ENCODE data around the gene SORCS2. TPM values are rescaled to one million over a fixed set of nuclear protein-coding genes. Genes with fewer than 3 reads are reported as not detected.

Gene SORCS2
- total RNA-seq, 1 experiment from 2014 or later, result 0.15 TPM

DNA sequence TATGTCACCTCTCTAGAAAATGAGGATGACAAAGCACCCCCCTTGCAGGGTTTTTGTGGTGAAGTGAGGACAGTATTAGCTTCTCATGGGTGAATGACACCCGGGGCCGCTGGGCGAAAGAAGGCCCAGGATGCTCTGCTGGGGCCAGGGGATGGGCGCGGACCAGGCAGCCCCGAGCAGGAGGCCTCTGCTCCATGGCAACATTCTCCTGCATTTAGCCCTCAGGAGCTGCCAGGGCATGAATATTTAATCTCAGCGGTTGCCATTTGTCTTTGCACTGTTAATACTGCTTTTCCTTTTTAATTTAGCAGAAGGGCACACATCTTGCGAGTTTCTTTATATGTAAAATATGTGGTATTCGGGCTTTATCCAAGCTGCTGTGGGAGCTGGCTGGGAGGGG is 272.7 kb downstream of the SORCS2 start:
- no TSS peak for BruUV-seq (replicated peaks)
- TF ChIP-seq CTCF (IDR thresholded peaks at IDR 0.05) (no peak), TCF7L2 (IDR thresholded peaks at IDR 0.05; ENCODE audit: low read depth, low read length) (no peak), POLR2AphosphoS5 (IDR thresholded peaks at IDR 0.05; ENCODE audit: low read depth, low read length) (no peak), SIN3A (IDR thresholded peaks at IDR 0.05; ENCODE audit: borderline replicate concordance, insufficient read depth, low read depth, low read length) (no peak)
- TF ChIP-seq, protein P1, sequence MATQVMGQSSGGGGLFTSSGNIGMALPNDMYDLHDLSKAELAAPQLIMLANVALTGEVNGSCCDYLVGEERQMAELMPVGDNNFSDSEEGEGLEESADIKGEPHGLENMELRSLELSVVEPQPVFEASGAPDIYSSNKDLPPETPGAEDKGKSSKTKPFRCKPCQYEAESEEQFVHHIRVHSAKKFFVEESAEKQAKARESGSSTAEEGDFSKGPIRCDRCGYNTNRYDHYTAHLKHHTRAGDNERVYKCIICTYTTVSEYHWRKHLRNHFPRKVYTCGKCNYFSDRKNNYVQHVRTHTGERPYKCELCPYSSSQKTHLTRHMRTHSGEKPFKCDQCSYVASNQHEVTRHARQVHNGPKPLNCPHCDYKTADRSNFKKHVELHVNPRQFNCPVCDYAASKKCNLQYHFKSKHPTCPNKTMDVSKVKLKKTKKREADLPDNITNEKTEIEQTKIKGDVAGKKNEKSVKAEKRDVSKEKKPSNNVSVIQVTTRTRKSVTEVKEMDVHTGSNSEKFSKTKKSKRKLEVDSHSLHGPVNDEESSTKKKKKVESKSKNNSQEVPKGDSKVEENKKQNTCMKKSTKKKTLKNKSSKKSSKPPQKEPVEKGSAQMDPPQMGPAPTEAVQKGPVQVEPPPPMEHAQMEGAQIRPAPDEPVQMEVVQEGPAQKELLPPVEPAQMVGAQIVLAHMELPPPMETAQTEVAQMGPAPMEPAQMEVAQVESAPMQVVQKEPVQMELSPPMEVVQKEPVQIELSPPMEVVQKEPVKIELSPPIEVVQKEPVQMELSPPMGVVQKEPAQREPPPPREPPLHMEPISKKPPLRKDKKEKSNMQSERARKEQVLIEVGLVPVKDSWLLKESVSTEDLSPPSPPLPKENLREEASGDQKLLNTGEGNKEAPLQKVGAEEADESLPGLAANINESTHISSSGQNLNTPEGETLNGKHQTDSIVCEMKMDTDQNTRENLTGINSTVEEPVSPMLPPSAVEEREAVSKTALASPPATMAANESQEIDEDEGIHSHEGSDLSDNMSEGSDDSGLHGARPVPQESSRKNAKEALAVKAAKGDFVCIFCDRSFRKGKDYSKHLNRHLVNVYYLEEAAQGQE (IDR thresholded peaks at IDR 0.05; ENCODE audit: insufficient read depth in 1 of 2, low read depth in 2 of 2, low read length in 1 of 2), result no peak

GRCh38 chr4:7466215-7466614 is 273.9 kb downstream of the SORCS2 start:
- Histone ChIP-seq H3K4me1 (ENCODE audit: control insufficient read depth, insufficient read depth, low read length) (no peaks in the 10 kb centered on the region), H3K4me3 (ENCODE audit: low read depth in 2 of 2, low read length in 2 of 2) (no peak overlapping the region), H3K27me3 (ENCODE audit: control insufficient read depth, insufficient read depth, low read length) (no peaks in the 10 kb centered on the region), H3K36me3 (ENCODE audit: control insufficient read depth, insufficient read depth, low read length) (no peaks in the 10 kb centered on the region), H3K9me3 (ENCODE audit: control insufficient read depth, insufficient read depth, low read depth, low read length) (no peaks in the 10 kb centered on the region), H3K27ac (ENCODE audit: low read length) (no peak overlapping the region)
- TF ChIP-seq SIN3A (IDR thresholded peaks at IDR 0.05; ENCODE audit: borderline replicate concordance, insufficient read depth, low read depth, low read length) (no peak), TCF7L2 (IDR thresholded peaks at IDR 0.05; ENCODE audit: low read depth, low read length) (no peak), POLR2AphosphoS5 (IDR thresholded peaks at IDR 0.05; ENCODE audit: low read depth, low read length) (no peak), CTCF (IDR thresholded peaks at IDR 0.05) (no peak)
- TF ChIP-seq, protein P1 (IDR thresholded peaks at IDR 0.05; ENCODE audit: insufficient read depth in 1 of 2, low read depth in 2 of 2, low read length in 1 of 2), result no peak
- ATAC-seq (no peak), DNase-seq (ENCODE audit: low read depth, low spot score) (no peak)
- intact Hi-C loops (cut with micrococcal nuclease; ENCODE audit: unreplicated experiment), result no loop called here
- in situ Hi-C loops (cut with HindIII; ENCODE audit: low pct_unique_long_range_greater_than_20kb, low sequenced_read_pairs), result no loop called here
- no TSS peak for BruUV-seq (replicated peaks)
- ChIA-PET POLR2A (no interaction called here), CTCF (no interaction called here)

More for the DNA sequence above, 272.7 kb downstream of the SORCS2 start:
- ChIA-PET CTCF (no interaction called here), POLR2A (no interaction called here)
- Histone ChIP-seq H3K9me3 (ENCODE audit: control insufficient read depth, insufficient read depth, low read depth, low read length) (no peaks in the 10 kb centered on the region), H3K4me1 (ENCODE audit: control insufficient read depth, insufficient read depth, low read length) (no peaks in the 10 kb centered on the region), H3K36me3 (ENCODE audit: control insufficient read depth, insufficient read depth, low read length) (no peaks in the 10 kb centered on the region), H3K27me3 (ENCODE audit: control insufficient read depth, insufficient read depth, low read length) (no peaks in the 10 kb centered on the region), H3K27ac (ENCODE audit: low read length) (no peak overlapping the region), H3K4me3 (ENCODE audit: low read depth in 2 of 2, low read length in 2 of 2) (no peak overlapping the region)
- ATAC-seq (no peak), DNase-seq (ENCODE audit: low read depth, low spot score) (no peak)
- intact Hi-C loops (cut with micrococcal nuclease; ENCODE audit: unreplicated experiment) (no loop called here), in situ Hi-C loops (cut with HindIII; ENCODE audit: low pct_unique_long_range_greater_than_20kb, low sequenced_read_pairs) (no loop called here)

Measured in Panc1 (cell line).